LoVo (cell line): Measurements from ENCODE around the gene SPI1.
"Not testable (repeated sequence)": the region's sequence is repeated elsewhere in the genome, so short reads cannot be mapped to it uniquely, and the experiment has no call there.

ENCODE experiments used
- DNase-seq: peaks from one replicate; pipeline ENCODE4 v3.0.0-alpha.2; 2016; ENCODE audit warnings: low spot score

Gene SPI1

DNA sequence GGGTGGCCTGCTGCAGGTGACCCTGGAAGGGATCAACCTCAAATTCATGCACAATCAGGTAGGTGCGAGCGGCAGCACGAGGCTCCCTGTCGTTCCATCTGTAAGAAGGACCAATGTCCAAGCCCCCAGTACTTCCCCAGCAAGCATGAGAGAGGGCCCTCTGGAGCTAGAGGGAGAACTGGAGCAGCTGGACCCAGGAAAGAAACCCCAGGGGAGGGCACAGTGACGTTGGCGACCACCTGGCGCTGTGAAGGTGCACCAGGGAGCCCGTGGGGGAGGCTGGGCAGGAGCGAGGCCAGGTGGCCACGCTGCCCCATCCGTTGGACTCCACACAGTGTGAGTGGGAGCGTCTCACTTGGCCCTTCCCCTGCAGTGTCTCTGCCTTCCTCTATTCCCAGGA is 53.8 kb downstream of the SPI1 start:
- DNase-seq, result no peak

DNA sequence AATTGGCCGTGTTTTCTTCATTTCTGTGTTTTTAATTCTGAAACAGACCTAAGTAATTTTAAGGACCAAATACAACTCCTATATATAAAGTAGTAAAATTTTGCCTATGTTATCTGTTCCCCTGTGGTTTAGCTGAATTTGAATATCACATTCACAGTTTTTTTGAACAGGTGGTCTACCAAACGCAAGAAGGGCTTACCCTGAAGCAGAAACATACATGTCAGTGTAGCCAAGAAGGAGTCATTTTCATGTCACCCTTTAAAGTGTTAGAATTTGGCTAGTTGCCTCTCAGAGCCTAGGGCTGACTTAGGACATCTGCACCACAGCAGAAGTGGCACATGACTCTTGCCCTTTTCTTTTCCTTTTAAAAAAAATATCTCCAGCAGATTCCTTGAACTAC is 60.2 kb downstream of the SPI1 start:
- no peak for DNase-seq

DNA sequence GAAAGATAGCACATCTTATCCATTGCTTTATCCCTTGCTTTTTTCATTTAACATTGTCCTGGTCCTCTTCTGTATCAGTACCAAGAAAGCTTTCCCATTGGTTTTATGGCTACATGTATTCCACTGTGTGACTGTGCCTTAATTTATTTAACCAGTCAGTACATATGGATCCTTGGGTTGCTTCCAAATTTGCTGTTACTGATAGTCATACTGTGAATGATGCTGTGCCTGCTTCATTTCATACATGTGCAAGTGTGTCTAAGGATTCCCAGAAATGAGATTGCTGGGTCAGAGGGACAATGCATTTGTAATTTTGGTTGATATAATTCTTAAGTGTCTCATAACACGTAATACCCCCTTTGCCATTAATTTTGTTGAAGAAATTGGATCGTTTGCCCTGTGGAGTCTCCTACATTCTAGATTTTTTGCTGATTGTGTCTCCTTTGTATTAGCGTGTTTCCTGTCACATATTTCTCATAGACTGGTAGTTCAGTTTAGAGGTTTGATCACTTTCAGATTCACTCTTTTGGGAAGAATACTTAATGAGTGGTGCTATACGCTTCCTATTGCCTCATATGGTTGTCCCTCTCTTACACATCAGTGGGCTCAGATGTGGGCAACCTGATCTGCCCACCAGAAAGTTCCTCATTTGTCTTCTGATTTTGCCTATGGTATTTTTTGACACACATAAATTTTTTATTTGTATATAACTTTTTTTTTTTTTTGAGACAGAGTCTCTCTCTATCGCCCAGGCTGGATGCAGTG is 61.1 kb downstream of the SPI1 start:
- DNase-seq, result no peak

DNA sequence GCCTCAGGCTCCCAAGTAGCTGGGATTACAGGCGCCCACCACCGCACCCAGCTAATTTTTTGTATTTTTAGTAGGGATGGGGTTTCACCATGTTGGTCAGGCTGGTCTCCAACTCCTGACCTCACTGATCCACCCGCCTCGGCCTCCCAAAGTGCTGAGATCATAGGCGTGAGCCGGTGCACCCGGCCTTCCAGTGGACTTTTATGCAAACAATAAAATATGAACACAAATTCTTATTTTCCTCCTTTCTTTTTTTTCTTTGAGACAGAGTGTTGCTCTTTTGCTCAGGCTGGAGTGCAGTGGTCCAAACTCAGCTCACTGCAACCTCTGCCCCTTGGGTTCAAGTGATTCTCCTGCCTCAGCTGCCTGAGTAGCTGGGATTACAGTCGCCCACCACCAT is 61.8 kb downstream of the SPI1 start:
- not testable (repeated sequence) for DNase-seq

DNA sequence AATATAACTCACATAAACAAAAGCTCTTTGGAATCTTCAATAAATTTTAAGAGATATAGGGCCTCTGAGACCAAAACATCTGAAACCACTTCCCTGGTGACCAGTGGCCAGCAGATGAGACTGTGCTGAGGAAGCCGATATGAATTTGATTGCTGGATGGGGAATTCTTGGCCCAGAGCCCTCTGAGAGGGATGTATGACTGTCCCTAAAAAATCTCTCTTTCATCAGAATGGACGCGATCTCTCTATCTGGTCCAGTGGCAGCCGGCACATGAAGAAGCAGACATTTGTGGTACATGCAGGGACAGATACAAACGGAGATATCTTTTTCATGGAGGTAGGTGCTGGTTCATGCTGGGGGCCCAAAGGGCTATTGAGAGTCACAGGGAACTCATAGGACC is 63.4 kb downstream of the SPI1 start:
- DNase-seq, result no peak

DNA sequence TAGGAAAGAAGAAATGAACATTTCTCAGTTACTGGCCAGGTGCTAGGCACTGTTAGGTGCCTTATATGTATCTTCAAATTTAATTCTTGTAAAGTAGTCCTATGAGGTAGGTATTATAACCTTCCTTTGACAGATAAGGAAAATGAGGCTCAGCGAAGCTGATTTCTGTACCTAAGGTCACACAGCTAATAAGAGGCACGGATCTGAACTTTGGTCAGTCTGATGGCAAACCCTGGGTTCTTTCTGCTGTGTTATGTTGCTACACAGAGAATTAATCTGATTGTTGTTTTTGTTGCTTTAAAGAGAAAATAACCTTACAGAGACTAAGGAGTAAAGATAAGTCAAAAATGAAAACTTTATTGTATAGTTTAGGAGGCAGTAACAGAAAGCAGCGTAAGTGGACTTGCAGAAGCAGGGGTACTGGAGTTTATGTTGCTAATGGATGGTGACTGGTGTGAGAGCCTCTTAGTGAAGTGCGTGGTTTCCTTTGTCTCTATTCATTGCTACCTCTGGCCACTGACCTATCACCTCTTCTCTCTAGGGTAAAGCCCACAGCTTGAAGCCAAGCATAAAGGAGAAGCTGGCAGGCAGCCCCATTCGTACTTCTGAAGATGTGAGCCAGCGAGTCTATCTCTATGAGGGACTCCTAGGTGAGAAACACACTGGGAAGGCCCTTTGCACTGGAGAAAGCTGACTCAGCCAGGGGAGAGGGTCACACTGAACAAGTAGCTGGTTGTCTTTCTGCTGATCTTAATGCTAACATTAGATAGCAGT is 70.1 kb downstream of the SPI1 start:
- no peak for DNase-seq

DNA sequence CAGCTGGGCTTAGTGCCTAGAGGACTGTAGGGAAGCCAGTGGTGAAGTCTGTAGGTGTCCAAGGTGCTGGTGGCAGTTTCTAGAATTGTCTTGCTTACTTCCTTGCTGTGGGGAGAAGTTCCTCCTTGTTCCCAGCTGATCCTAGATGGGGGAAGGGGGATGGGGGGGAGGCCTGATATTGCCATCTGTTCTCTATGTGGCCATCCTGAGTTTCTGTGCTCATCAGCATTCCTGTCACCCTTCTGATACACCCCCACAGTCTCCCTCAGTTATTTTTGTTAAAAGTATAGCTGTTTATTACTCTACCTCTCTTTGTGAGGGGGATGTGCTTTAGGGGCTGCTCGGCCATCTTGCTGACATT is 71.9 kb downstream of the SPI1 start:
- DNase-seq, result no peak

DNA sequence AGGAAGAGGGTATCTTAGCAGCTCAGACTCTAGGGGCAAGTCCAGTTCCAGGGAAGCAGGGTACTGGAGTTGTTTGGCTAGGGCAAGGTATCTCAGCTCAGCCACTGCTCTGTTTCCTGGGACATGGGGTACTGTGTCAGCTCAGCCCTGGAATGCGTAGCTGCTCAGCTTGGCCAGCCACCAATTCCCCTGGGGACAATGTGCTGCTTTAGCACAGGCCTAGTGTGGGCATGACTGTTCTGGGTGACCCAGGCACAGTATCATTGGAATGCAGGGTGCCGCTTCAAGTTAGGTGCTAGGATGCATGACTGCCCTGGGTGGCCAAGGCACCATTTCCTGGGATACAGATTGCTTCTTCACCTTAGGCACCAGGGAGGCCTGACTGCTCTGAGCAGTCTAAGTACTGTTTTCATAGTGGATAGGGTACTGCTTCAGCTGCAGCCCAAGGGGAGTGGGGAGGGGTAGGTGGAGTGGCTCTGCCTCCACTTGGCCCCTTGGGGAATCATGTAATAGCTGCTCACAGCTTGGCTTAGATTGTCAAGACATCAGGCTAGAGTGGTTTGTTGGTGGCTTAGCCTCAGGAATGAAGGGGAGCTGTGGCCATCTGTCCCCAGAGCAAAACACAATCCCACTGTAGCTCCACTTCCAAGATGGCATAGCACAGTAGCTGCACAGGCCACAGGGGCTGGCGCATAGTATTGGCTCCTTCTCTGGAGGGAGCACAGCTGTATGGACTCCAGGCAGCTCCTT is 72.4 kb downstream of the SPI1 start:
- DNase-seq, result no peak
